HG03439 (cell line): ENCODE measurements around the gene CAMK1G.

Source experiments
- ATAC-seq: cut with Tn5 transposase; IDR thresholded peaks from one replicate; pipeline ENCODE4 v1.9.1; 2021; ENCODE audit warnings: mild to moderate bottlenecking, moderate library complexity; ENCODE audit not compliant: unreplicated experiment

The CAMK1G gene

DNA sequence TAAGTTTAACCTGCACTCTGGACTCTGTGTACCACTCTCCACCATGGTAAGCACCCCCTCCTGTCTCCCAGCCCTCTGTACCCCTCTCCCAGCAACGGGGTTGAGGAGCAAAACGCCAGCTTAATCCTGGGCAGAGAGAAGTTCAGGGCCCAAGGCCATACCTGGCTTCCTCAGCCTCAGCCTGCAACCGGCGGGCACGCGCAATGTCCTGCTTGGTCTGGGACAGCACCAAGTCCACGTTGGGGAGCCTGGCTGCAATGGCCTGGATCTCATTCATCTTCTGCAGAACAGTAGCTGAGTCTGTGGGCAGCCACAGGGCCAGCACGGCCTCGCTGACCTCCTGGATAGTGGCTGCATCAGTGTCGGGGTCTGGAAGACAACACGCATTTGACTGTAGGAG lies 34.8 kb downstream of the CAMK1G start:
- no peak for ATAC-seq

DNA sequence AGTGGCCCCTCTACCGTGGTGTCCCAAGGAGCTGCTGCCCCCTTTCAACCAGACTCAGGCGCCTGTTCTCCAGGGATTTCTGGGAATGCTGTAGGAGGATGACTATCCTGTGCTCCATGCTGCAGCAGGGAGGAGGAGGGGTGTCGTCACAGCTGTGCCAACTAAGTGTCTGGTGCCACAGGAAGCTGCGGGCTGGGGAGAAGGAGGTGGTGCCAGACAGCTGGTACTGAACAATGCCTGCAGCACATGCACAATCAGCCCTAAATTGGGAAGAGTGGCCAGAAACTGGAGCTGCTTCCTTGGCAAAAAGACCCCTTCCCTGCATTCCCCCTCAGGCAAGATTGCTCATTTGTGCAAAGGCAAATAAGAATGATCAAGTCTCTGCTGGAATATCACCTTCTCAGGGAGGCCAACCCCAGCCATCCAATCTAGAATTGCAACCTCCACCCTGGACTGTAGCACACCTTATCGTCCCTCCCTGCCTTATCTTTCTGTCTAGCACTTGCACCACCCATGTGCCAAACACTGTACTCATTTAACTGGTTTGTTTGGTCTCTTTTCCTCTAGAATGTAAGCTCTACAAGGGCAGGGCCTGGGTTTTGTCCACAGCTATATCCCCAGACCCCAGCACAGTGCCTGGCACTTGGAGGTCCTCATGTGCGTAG lies 35.4 kb downstream of the CAMK1G start:
- ATAC-seq = no peak

DNA sequence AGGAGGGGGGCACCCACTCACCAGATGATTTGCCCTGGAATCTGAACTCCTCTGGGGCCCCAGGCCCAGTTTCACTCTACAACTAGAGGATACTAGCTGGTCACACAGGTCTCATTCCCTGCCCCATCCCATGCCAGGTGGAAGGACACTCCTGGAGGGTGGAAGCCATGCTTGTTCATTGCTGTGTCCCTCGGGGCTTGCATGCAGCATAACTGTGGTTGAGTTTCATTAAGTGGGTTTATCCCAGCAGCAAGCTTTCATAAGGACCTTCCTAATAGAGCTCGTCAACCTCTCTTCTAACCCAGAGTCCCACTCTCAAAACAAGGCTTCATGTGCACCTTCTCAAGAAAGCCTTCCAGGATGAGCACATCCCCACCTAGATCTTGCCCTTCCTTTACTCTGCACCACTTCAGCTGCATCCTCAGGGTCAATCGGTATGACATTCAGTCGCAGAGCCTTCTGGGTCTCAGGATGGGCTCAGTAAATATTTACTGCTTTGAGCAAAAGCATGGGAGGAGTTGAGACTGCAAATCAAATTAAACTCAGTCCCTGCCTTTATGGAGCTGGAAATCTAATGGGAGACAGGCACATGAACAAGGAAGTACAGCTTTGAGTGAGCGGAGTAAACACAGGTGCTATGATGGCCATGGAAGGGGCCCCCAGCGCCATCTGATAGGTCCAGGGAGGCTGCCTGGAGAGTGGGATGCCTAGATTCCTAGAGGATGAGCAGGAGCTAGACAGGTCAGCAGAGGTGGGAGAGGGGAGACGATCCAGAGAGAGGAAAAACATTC lies 36.4 kb downstream of the CAMK1G start:
- no peak for ATAC-seq

DNA sequence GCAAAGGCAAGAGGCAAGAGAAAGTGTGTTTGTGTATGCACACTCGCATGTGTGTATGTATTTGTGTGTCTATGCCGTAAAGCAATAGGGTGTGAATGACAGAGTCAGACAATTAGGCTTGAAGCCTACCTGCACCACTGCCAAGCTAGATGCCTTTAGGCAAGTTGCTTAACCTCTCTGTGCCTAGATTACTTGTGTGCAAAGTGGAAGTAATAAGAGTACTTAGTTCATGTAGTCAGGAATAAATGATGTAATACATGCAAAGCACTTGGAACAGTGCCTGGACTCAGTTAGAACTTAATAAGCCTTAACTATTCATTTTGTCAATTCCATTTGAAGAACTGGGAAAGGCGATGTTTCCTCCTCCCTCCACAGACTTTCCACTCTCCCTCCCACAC lies 37.0 kb downstream of the CAMK1G start:
- ATAC-seq = no peak

DNA sequence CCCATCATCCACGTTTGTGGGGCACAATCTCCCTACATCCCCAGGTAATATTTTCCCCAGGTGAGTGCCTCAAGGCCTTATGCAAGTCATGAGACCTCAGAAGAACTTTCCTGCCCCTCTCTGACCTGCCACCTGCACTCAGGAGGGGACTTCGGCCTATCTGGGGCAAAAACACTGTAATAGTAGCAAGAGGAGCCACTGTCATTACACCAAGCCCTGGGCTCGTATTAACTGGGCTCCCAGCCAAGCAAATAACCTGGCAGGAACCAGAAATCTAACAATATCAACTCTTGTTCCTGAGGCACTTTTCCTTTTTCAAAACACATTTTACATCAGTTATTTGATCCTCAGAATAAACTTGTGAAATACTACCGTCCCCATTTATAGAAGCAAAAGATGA lies 37.8 kb downstream of the CAMK1G start:
- ATAC-seq = no peak

DNA sequence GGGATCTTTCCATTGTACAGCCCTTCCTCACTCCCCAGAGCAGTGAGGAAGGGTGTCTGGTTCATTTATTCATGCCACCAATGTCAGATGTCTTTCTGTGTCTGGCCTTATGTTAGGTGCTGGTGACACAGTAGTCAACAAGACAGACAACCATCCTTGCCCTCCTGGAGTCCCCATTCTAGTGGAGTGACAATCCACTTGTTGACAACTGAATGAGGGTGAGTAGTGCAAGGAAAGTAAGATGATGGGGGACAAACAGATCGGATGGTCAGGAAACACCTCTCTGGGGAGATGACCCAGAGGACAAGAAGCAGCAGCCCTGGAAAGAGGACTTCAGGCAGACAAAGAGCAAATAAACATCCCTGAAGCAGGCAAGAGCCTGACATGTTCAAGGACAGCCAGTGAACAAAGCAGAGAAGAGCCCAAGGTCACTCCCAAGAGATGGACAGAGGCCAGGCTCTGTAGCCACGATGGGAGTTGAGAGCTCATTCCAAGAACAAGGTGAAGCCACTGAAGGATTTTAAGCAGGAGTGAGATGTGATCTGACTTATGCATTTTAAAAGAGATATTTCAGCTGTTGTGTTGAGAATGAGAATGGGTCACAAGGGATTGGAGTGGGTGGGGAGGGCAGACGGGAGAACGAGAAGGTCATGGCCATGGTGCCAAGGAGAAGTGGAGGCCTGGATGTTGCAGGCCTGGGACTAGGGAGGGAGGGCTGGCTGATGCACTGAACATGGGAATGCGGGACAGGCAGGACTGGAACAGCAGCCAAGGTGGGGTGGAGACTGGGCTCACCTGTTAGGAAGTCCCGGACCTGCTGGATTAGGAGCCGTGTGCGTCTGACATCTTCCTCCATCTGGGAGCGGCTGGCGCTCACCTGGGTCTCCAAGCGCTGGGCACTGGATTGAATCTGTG lies 38.5 kb downstream of the CAMK1G start:
- ATAC-seq = no peak

DNA sequence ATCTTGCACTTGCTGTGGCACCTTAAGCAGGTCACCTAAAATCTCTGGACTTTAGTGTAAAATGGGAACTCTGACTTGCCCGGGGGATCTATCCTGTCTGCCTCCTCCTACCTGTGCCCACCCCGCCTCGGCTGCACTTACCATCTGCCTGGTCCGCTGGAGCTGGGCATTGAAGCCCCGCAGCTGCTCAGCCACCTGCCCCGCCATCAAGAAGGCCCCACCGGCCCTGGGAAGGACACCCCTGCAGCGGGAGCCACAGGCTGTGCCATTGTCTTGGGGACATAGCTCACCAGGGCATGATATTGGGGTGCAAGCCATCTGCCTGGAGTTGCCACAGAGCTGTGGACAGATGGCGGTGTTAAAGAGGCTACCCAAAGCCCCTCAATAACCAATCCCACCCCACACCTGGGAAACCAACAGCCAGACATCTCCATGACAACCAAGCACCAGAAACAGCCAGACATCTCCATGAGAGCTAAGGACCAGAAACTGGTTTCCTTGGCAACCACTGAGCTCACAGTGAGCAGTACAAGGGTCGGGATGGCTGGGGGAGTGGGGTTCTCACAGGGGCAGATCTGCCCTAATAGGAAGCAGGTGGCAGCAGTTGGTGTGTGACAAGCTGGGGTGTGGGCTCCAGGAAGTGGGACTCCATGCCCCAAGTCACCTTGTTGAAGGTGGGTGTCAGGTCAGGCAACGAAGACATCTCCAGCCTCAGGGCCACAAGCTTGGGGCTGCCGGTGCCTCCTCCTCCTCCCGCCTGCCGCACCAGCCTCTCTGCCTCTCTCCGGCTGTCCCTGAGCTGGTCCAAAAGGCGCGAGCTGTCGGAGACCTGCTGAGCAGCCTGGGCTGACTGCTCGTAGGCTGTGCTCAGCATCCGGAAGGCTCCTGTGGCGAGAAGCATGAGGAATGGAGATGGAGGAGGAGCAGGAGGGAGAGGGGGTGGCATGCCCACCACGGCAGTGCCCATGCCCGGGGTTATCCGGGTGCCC lies 39.6 kb downstream of the CAMK1G start:
- ATAC-seq = no peak

DNA sequence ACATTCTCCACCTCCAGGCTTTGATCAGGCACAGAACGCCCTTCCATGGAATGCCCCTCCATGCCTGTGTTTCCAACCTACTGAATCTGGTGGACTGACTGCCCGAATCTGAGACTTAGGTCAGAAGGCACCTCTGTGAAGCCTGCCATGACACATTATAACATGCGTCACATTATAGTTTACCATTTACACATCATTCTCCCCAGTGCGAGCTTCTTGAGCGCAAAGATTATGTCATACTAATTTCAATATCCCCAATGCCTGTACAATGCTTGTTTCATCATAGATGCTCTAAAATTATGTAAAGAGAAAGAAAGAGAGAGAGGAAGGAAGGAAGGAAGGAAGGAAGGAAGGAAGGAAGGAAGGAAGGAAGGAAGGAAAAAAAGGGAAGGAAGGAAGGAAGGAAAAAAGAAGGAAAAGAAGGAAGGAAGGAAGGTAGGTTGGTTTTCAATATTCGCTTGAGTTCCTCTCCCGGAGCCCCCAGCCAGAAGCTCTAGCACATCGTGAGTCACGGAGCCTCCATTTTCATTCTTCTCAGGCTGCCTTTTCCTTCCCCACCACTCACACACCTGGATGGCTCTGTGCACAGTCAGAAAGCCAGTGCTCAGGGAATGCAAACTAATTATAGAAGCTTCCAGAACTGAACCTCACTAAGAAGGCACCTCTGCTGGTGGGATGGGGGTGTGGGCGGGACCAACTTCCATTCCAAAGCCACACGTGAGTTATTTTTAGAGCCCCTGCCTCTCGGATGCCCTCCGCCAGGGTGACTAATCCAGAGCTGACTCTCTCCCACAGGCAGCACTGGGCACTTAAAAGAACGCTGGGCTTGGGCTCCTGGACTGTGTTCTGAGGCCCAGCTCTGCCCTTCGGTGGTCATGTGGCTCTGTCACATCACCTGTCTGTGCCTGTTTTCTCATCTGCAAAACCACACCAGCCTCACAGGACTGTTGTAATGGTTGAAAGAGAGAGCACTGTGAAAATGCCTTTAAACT lies 41.3 kb downstream of the CAMK1G start:
- no peak for ATAC-seq

DNA sequence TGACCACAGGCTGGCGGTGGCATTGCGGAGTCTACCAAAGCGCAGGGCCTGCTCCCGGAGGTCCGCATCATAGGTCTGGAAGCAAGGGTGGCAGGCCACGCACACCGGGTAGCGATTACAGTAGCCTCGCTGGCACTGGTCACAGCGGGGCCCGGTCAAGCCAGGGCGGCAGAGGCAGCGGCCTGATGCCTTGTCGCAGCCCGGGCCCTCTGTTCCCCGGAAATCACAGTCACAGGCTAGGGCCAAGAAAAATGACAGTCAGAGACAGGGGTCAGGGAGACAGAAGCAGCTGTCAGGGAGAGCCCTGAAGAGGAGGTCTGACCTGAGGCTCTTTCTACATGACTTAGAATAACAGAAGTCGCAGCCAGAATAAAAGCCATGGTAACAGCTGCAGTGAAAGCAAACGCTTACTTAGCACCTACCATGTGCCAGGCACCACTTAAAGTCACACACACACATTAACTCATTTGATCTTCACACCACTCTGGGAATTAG lies 42.3 kb downstream of the CAMK1G start:
- ATAC-seq = no peak

DNA sequence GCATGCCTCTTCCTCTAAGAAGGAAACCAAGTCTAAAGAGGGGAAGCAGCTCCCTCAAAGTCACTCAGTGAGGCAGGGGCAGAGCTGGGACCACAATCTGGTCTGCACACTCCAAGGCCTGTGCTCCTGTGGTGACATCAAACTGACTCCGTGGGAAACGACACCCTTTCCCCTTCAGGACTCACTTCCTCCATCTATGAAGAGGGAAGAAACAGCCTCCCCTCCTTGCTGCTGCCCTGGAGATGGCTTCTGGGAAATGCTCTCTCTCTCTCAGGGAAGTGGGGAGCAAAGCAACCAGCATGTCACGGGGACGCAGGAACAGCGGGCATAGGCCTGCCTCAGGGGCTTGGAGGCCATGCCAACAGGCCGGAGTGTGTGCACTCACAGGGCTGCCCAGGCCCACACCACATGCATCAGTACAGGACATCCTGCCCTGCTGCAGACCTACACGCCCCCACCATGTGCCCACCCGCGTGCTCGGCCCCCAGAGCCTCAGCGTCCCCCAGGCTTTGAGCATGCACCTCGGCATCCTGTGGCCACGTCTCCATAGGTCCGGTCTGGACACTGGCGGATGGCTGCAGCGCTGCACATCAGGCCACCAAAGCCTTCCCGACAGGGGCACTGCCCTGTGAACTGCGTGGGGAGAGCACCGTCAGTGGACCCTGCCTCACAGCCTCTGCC lies 43.0 kb downstream of the CAMK1G start:
- ATAC-seq = no peak

DNA sequence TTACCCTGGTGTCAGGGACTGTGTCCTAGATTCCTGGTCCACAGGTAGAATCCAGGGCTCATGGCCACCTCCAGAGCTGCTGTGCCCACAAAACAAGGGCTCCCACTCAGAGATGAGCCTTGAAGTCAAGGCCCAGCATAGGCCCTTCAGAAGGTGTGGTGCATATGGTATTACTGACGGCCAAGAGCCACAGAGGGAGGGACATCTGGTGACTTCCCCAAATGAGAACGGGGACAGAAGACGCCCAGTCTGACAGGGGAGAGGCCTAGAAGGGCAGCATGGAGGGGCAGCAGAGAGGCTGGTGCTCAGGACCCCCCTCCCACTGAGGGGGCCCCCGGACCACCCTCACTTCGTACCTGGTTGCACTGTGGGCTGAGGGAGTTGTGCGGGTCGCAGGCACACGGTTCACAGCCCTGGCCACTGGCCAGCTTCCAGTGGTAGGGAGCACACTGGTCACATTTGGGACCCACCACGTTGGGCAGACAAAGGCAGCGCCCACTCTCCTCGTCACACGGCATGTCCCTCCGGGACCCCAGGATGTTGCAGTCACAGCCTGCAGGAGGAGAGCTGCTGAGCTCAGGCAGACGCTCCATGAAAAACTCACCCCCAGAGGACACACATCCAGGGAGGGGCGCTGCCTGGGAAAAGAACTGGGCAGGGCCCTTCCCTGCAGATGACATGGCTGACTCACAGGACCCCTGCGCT lies 43.7 kb downstream of the CAMK1G start:
- peak; percentile 16 for ATAC-seq

DNA sequence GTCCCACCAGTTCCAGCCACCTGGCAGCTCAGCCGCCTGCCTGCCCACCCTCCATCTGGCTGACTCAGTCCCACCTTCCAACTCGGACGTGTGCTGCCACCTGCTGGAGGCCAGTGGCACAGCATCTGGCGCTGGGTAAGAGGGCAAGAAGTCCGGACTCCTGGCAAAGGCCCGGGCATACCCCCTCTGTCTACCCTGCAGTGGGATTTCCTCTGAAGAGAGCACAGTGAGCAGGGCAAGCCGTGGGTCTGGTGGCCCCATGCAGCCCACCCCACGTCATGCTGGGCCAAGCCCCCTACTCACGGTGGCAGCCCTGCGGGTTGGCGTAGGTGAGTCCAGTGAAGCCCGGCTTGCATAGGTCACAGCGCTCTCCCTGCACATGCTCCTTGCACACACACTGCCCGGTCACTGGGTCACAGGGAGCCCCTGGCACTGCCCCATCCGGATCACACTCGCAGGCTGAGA lies 44.2 kb downstream of the CAMK1G start:
- peak; percentile 63 for ATAC-seq

DNA sequence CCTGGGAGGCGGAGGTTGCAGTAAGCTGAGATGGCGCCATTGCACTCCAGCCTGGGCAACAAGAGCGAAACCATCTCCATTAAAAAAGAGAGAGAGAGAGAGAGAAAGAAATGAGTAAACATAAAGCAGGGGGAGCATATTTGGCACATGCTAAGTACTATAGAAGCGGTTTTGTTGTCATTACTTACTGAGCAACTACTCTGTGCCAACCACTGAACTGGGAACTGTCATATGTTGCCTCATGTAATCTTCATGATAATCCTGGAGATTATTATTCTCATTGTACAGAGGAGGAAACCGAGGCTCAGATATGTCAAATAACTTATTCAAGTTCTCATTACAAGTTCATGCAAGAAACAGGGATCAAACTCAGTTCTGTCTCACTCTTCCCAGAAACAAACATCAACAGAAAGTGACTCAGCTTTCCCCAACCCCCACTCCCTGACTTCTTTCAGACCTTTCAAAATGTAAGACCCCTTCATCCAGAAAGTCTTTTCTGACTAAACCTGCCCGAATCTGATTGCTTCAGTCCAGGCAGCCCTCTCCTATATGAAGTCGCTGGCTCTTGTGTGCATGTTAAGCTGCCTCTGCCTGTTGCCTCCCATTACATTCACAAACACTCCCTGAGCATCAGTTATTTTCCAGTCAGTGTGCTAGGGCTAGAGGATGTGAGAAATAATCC lies 45.2 kb downstream of the CAMK1G start:
- no peak for ATAC-seq

DNA sequence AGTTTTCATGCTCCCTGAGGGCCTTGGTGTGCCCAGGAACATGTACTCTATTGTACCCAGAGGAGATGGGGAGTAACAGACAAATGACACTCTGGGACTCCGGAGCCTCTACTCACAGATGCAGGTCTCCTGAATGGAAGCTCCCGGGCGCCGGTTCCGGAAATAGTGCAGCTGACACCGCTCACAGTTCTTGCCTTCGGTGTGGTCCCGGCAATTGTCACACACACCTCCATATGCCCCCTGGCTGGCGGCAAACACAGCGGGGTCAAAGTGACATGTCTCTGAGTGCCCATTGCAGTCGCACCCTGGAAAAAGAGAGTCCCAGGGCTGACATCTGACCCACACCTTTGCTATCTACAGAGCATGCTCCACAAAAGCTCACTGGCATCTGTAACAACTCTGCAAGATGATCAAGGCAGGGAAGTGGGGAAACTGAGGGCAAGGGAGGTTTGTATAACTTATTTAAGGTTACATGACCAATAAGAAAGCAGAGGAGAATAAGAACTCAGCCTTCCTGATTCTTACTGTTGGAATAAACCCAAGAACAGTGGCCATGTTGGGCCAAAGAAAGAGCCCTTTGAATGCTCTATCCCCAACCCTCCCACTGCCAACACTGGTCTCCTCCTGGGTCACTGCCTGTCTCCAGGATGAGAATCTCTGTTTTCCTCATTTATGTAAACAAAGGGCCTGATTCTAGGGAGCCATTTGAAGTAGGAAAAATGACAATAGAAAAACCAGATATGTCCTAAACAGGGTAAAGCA lies 46.3 kb downstream of the CAMK1G start:
- no peak for ATAC-seq

DNA sequence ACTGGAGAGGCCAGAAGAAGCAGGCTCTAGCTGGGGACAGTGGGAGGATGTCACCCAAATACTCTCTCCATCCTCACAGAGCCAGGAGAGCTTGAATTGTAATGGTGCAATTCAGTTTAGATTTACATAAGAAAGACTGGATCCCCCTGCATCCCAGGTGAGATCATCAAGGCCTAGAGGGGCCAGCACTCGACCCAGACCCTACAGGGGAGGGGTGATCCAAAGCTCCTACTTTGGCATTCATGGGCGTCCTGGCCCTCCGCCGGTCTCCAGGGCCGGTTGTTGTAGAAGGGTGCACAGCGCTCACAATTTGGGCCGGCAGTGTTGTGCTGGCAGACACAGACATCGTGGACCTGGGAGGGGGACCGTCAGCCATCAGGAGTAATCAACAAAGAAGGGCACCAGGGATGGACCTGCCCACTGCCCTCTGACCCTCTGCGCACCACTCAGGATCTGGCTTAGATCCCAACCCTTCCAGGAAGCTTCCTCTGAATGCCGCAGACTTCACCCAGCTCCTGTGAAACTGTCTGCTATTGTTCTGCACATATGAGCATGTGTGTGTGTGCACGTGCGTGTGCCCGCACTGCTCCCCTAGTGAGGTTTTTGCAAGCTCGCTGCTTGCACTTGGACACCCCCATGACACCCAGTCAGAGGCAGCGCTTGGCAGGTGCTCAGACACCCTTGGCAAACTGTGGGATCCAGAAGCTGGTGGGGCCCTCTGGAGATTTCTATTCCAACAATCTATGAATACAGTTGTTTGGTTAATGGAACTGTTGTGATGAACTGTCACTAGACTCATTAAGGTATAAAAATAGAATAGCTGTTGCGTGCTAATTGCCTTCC lies 47.1 kb downstream of the CAMK1G start:
- ATAC-seq = no peak
